WERI-Rb-1 (cell line): ENCODE measurements around the gene ZKSCAN5.

ENCODE experiments used
- DNase-seq: peaks from one replicate; pipeline ENCODE4 v3.0.0-alpha.2; 2020
- H3K27ac ChIP-seq: fragments of 250-450 bp; sonication (Bioruptor Pico); 2 replicates; pipeline ENCODE4 v1.5.1; 2020; ENCODE audit warnings: mild to moderate bottlenecking, moderate library complexity
- H3K27me3 ChIP-seq: fragments of 250-450 bp; sonication (Bioruptor Pico); 2 replicates; pipeline ENCODE4 v1.5.1; 2021; ENCODE audit warnings: mild to moderate bottlenecking, low read depth, moderate library complexity; ENCODE audit not compliant: insufficient read depth, severe bottlenecking
- H3K36me3 ChIP-seq: fragments of 250-450 bp; sonication (Bioruptor Pico); 2 replicates; pipeline ENCODE4 v1.5.1; 2020; ENCODE audit warnings: mild to moderate bottlenecking, moderate library complexity
- H3K4me3 ChIP-seq: 2 replicates; pipeline ENCODE4 v1.5.1; 2011; ENCODE audit warnings: low read depth, mild to moderate bottlenecking, control low read depth, low read length
- H3K9me3 ChIP-seq: fragments of 250-450 bp; sonication (Bioruptor Pico); 2 replicates; pipeline ENCODE4 v1.5.1; 2021; ENCODE audit warnings: mild to moderate bottlenecking, moderate library complexity; ENCODE audit not compliant: severe bottlenecking
- TF ChIP-seq, protein P1 (sequence below): IDR thresholded peaks from 2 replicates; pipeline ENCODE4 v1.5.1; 2011; ENCODE audit warnings: low read depth, mild to moderate bottlenecking, control low read depth, inconsistent platforms, low read length

Gene ZKSCAN5

DNA sequence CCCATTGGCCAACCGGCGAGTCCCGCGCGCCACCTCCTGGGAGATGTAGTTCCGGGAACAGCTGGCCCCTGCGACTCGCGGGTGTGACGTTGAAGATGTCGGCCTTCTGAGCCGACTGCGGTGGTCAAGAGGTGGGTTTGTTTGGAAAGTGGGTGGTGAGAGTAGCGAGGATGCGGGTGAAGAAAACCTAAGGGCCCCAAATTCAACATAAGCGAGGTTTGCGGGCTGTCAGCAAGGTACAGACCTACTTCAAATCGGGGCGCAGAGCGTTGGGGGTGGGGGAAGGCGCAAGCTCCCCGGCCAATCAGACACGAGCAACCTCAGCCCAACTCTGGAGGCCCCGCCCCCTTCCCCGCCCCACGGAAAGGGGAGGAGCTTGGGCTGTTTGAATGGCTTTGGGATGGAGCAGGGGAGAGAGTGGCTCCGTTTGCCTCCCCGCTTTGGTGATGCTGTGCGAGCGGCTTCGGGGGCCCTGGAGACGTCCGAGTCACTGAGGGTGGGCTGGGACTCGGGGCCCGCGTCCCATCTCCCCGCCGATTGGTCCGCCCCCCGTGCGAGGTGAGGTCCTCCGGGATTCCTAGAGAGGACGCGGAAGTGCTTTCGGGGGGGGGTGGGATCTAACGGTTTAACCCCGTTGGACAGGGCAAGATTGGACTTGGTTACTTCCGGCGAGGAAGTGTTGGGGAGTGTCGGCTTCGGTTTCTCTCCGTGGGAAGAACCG, at the start of gene ZKSCAN5:
Gene ZKSCAN5, plus strand, starts transcription at position 60 of the 721 bp plus-strand sequence. CDS start 1,383 bp downstream, outside the sequence.
- TF ChIP-seq, protein P1, sequence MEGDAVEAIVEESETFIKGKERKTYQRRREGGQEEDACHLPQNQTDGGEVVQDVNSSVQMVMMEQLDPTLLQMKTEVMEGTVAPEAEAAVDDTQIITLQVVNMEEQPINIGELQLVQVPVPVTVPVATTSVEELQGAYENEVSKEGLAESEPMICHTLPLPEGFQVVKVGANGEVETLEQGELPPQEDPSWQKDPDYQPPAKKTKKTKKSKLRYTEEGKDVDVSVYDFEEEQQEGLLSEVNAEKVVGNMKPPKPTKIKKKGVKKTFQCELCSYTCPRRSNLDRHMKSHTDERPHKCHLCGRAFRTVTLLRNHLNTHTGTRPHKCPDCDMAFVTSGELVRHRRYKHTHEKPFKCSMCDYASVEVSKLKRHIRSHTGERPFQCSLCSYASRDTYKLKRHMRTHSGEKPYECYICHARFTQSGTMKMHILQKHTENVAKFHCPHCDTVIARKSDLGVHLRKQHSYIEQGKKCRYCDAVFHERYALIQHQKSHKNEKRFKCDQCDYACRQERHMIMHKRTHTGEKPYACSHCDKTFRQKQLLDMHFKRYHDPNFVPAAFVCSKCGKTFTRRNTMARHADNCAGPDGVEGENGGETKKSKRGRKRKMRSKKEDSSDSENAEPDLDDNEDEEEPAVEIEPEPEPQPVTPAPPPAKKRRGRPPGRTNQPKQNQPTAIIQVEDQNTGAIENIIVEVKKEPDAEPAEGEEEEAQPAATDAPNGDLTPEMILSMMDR: no peak
- DNase-seq: peak; percentile 95
- Histone ChIP-seq H3K4me3 (peak within 1 kb of the TSS; percentile 84), H3K9me3 (no peaks in the 10 kb centered on the region), H3K27me3 (no peaks in the 10 kb centered on the region), H3K27ac (peak within 1 kb of the TSS; percentile 95), H3K36me3 (peaks cover 16% of the 10 kb centered on the region)

DNA sequence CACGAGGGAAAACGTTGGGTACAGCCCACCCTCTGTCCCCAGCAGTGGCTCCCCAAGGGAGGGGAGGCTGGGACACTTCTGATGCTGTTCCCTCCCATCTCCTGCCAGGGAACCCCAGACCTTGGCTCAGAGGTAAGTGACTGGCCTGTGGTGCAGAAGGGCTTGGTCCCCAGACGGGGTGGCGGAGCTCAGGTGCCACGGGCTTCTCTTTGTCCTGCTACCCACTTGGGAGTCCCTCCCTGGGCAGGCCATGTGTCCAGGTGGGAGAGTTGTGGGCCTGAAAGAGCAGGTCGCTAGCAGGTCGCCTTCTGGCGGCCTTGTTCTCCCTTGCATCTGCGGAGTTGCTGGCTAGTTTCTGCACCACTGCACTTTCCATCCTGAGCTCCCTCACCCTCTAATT, 48.6 kb upstream of the ZKSCAN5 start:
- H3K36me3 ChIP-seq: peaks cover 98% of the 10 kb centered on the region
- H3K4me3 ChIP-seq: no peak overlapping the region
- no peaks in the 10 kb centered on the region for H3K9me3 ChIP-seq
- TF ChIP-seq, protein P1: no peak
- H3K27me3 ChIP-seq: no peaks in the 10 kb centered on the region
- H3K27ac ChIP-seq: no peak overlapping the region
- DNase-seq: no peak

DNA sequence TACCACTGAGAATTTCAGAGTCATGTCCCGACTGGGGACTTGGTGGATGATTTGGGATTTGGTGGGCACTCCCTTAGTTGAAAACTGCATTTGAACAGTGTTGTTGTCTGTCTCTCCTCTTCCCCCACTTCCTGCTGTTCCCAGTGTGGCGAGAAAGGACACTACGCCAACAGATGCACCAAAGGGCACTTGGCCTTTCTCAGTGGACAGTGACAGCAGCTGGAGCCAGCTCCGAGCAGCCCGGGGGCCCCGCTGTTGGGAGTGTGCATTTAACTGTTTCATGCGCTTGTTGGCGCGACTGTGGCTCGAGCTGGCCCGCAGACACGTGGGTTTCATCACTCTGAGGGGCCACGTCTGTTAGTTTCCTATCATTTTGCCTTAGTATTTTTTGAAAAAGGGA, 48.2 kb upstream of the ZKSCAN5 start:
- H3K27ac ChIP-seq: no peak overlapping the region
- no peak overlapping the region for H3K4me3 ChIP-seq
- no peaks in the 10 kb centered on the region for H3K9me3 ChIP-seq
- TF ChIP-seq, protein P1: no peak
- H3K27me3 ChIP-seq: no peaks in the 10 kb centered on the region
- H3K36me3 ChIP-seq: peaks cover 96% of the 10 kb centered on the region
- no peak for DNase-seq

DNA sequence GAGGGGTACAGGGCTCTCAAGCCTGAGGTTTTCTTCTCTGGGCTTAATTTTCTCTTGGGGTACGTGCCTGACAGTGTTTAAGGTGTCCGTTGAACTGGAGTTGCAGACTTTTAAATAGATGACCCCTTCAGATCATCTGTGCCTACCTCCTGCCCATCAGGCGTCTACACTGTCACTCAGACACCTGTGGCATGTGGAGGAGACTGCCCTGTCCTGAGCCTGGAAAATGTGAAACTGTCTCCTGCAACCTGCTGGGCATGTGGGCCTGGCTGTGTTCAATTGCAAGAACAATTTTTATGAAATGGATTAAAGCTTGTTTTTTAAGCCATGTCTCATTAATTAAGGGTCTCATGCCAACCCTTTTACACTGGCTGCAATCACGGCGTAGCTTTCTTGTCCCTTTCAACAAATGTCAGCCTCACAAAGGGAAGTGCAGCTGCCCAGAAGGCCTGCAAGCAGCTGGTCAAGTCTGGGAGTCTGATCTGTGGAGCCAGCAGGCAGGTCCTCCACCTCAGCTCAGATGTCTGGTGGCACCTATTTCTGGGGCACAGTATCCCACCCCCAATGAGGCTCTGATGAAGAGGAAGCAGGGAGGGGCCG, 47.3 kb upstream of the ZKSCAN5 start:
- no peak for DNase-seq
- peaks cover 93% of the 10 kb centered on the region for H3K36me3 ChIP-seq
- TF ChIP-seq, protein P1: no peak
- no peak overlapping the region for H3K4me3 ChIP-seq
- no peaks in the 10 kb centered on the region for H3K9me3 ChIP-seq
- no peaks in the 10 kb centered on the region for H3K27me3 ChIP-seq
- no peak overlapping the region for H3K27ac ChIP-seq

DNA sequence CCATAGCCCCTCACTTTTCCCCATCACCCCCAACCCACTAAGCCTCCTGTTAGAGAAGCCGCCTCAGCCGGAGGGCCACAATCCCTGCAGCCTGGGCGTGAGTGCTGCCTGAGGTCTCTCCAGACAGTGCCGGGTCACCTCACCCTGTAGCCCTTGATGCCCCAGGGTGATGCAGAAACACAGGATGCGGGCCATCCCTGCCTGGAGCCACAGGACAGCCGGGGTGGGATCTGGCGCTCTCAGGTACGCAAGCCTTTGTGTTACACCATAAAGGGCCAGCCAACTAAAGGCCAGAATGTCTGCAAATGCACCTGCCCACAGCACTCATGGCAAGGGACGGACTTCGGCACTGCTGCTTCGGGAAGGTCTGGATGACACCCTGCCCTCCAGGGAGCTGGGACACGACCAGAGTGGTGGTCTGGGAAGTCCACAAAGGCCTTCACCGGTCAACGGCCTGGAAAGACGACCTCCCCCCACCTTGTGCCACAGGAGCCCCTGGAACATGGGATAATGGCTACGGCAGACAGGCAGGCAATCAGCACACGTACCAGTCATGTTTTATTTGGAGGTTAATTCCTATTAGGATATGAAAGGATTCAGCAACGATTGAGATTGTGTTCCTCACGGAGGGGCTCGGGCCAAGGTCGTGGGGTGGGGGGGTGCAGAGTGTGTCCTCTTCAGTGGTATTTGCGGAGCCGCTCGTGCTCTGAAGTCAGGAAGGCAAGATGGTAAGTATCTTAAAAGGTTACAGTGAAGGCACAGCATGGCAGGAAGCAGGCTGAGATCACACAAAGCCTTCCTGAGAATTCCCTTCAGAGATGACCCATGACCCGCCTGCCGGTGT, 46.6 kb upstream of the ZKSCAN5 start:
- no peak overlapping the region for H3K27ac ChIP-seq
- no peak overlapping the region for H3K4me3 ChIP-seq
- peaks cover 92% of the 10 kb centered on the region for H3K36me3 ChIP-seq
- H3K9me3 ChIP-seq: no peaks in the 10 kb centered on the region
- TF ChIP-seq, protein P1: no peak
- DNase-seq: no peak
- H3K27me3 ChIP-seq: no peaks in the 10 kb centered on the region
